Activated CD8-positive, alpha-beta memory T cell treated with anti-CD3 and anti-CD28 coated beads for 4 hours (primary cell): Measurements from ENCODE around the gene HGD.

Source experiments
- DNase-seq, 2 donors: peaks; one replicate each; pipeline ENCODE4 v3.0.0-alpha.2; 2020; ENCODE audit warnings: low read depth in 2 of 2

Gene HGD, protein sequence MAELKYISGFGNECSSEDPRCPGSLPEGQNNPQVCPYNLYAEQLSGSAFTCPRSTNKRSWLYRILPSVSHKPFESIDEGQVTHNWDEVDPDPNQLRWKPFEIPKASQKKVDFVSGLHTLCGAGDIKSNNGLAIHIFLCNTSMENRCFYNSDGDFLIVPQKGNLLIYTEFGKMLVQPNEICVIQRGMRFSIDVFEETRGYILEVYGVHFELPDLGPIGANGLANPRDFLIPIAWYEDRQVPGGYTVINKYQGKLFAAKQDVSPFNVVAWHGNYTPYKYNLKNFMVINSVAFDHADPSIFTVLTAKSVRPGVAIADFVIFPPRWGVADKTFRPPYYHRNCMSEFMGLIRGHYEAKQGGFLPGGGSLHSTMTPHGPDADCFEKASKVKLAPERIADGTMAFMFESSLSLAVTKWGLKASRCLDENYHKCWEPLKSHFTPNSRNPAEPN

DNA sequence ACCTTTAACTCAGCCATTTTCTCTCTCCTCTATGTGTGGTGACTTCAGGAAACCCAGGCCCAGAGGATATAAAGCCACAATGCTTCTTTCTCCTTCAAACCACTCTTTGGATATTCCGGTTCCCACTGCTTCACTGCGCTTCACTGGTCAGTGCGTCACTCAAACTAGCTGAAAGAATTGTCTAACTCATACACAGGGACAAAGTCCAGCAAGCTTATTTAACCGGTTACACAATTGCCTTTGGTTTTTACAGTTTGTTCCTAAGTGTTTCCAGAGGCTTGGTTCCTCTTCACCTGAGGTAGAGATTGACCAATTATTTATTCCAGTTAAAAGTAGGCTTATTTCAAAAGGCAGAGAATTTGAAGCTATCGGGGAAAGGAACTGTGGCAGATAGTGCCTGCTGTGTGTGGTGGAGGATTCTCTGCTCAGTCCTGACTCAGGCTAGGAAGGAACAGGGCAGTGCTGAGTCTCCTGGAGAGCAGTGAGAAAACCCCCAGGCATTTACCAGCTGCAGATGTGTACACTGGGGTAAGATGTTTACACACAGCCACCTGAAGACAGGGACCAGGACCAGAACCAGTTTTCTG lies at the start of gene HGD:
TSS of gene HGD (minus strand) at position 145 of the 587 bp plus-strand sequence. CDS start at position 17, 128 bp downstream.
- no peak for DNase-seq

DNA sequence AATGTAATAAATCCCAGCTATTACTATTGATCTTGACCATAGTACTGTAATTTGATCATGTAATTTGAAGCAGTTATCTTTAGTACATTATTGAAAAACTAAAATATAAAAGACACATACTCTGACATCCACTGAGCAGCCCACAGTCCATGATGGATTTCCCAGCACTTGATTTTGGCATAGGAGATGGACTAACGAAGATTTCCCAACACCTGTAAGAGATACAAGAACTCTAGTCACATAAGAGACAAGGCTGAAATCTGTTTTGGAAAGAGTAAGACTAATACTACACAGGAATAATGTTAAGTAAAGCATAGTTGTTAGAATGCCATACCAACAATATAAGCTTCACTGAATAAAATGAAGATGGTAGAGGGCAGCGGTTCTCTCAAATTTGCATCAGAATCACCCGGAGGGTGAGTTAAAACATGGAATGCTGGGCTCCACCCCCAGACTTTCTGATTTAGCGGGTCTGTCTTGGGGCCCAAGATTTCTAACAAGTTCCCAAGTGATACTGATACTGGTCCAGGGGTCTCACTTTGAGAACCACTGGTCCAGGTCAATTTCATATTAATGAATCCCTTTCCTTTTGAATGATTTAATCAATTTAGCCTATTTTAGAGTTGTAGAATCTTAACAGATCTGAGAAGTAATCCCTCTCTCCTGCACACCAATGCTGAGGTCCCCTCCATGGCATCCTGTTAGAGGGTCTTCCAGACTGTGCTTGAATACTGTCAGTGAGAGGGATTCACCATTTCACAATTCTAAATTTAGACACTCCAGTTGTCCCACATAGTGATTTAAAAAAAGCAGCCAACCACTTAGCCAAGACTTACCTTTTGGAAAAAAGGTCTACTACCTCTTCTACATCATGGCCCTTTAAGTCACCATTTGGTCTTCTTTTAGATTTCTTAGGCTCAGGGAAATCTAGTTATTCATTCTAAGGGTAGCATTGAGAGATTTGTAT lies 48.8 kb upstream of the HGD start:
- DNase-seq, result no peak

DNA sequence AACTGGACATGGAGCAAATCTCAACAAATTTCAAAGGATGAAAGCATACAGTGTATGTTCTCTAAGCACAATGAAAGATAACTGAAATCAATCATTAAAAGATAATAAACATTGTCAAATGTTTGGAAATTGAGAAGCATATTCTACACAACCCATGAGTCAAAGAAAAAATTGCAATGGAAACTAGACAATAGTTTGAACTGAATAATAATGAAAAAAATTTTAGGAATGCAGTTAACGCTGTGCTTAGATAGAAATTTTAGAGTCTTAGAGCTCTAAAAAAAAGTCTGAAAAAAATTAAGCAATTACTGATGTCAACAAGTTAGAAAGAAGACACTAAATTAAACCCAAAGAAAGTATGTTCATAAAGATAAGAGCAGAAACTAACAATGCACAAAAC lies 44.8 kb upstream of the HGD start:
- DNase-seq, result no peak

DNA sequence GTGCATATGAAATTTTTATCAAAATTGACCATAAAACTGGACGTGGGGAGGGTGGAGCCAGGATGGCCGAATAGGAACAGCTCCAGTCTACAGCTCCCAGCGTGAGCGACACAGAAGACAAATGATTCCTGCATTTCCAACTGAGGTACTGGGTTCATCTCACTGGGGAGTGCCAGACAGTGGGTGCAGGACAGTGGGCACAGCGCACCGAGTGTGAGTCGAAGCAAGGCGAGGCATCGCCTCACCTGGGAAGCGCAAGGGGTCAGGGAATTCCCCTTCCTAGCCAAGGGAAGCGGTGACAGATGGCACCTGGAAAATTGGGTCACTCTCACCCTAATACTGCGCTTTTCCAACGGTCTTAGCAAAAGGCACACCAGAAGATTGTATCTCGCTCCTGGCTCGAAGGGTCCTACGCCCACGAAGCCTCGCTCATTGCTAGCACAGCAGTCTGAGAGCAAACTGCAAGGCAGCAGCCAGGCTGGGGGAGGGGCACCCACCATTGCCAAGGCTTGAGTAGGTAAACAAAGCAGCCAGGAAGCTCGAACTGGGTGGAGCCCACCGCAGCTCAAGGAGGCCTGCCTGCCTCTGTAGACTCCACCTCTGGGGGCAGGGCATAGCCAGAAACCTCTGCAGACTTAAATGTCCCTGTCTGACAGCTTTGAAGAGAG lies 37.3 kb upstream of the HGD start:
- peak; percentile 31 to 38 for DNase-seq

DNA sequence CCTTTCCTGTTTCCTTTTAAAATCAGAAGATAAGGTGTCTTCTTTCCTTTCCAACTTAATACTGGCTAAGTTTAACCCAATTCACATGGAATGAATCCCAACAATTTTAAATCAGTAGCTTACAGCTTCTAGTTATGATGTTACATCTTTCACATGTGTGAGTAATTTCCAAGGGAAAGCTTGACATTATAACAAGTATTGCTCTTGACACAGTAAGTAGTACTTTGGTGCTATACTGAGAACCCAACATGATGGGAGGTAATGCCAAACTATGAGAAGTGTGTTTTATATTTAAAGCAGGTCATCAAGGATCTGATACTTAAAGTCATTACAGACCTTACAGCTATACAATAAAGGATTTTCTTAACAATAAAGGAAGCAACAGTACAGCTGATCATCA lies 31.2 kb upstream of the HGD start:
- DNase-seq, result no peak

DNA sequence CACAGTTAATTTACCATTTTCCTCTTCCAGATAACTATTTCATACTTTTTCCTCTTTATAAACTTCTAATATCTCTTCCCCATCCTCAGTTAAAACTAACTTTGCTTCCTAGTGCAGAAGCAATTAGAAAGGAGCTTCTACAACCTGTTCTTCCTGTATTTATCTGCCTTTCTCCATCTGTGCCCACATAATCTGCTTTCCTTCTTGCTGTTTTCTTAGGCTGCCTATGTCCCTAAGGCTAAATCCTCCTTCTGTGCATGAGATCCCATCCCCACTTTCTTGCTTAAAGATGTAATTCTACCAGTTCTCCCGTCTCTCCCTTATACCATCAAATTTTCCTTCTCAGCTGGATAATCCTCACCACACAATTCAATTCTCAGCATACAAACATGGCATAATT lies 28.3 kb upstream of the HGD start:
- DNase-seq, result no peak

DNA sequence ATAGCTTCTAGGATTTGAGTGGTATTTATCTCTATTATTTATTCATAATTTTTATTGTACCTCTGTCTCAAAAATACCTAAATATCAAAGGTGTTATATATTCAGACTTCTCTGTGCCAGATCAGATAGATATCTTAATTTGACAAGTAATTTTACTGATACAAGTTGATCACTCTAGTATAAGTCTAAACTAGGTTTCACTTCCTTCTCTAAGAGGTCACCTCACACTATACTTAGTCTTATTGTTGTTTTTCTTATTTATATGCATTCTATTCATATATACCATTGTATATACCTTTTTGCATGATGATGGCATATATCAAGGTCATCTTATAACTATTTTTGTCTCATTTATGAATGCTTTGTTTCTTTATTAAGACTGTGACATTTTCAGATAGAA lies 26.4 kb upstream of the HGD start:
- no peak for DNase-seq

DNA sequence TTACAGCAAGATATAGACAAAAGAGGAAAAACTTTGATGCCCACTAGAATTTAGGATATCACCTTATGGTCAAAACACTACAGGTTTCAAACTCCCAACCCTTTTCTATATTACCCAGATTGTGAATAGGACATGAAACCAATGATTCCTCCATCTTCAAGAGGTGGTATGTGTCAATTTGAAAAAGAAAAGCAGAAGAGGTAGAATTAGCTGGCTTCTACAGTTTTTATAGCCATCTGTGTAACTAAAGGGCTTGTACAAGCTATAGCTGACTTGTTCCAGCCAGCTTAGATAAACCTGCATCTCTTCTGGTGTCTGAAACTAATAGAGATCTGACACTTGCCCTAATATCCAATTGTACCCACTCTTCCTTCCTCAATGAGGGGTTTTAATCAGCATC lies 24.9 kb upstream of the HGD start:
- no peak for DNase-seq

DNA sequence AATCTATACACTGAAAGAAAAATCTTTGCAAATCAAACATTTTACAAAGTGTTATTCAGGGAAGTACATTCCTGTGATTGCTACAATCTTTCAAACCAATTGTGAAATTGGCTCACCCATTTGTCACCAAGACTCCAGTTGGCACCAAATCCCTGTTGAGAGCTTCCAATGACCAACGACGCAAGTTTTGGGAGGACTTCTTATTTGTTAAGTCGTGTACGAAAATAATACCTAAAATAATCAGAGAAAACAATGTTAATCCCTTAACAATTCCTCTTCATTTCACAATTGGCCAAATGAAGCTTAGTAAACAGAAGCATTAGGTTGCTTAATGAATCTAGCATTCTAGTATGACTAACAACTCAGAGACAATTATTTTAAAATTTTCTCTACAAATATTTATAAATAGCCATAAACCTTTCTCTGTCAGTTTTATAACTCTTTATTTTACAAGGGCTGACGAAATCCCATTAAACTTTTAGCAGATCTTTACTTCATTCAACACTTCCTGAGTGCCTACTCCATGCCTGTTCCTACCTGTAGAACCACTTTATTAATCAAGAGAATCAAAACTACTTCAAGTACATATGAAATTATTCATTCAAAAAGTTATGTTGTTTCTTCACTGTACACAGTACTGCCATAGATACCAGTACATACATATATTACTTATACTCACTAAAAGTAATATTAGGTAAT lies 24.0 kb upstream of the HGD start:
- DNase-seq, result no peak

DNA sequence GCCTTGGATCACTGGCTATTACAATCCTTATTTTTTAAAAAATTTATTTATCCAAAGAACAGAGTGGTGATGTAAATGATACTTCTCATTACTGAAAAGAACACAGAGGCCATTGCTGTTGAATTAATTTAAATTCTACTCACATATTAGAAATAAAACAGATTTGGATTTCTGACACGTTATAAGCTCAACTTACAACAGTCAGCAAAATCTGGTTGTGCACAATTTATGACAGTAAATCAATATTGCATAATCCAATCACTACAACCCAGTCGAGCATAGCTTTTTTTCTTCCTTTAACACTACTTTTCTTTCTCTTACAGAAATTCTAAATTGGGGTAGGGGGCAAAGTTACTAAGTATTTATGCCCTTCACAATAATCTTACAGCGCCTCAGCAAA lies 17.3 kb upstream of the HGD start:
- no peak for DNase-seq

DNA sequence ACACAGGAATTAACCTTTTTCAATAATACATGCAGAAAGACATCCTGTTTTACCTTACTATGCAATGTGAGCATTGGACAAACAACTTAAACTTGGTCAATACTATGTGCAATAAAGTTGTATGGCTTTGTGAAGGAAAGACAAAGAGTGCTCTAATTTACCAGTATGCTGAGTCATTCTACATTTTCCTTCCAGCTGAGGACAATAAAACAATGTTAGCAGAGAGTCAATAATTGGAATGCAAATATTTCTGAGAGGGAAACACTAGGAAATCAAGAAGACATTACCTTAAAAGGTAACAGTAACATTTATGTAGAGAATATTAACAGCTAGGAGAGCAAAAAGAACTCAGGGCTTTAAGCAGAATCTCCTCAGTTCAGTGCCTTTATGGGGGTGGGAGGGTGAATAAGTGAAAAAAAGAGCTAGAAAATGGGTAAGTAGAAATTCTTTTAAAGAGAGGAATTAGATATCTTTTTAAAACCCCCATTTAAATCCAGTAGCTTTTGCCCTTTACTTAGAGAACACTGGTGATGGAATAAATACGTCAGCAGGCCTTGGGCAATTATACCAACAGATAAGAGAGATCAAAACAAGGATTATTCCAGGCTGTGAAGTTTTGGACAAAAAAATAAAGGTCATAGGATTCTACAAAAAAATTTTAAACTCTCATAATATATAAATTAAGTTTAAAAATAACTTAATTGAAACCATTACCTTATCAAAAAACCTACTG lies 11.6 kb upstream of the HGD start:
- DNase-seq, result no peak

DNA sequence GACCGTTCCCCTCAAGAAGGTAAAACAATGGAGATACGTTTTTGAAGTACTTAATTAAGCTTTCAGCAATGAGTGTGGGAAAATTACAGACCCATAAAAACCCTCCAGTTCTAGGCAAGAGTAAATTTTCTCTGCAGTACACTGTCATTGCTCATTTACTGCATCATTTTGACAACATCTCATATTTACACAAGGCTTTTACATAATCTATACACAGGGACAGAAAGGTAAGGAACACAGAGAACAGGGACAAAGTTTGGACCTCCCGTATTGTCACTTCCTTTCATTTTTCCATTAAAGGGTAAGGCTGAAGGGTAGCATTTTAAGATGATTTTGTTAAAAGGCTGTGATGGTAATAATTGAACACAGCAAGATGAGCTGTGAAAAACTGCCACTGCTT lies 7.4 kb upstream of the HGD start:
- no peak for DNase-seq

DNA sequence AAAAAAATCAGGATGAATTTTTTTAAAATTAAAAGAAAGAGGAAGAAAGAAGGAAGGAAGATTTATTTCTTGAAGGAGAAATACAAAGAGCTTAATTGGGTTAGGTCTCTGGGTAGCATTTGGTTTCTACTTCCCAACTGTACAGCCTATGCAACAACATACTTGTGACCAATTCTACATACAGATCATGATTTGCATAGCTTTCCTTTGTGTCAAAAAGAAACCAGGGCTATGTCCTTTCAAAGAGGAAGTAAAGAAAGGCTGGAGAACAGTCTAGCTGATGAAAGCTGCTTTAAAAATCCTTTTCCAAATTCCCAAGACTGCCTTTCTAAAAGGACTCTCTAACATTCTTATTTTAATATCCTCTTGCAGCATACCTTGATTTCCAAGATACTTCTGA lies 6.1 kb upstream of the HGD start:
- no peak for DNase-seq

DNA sequence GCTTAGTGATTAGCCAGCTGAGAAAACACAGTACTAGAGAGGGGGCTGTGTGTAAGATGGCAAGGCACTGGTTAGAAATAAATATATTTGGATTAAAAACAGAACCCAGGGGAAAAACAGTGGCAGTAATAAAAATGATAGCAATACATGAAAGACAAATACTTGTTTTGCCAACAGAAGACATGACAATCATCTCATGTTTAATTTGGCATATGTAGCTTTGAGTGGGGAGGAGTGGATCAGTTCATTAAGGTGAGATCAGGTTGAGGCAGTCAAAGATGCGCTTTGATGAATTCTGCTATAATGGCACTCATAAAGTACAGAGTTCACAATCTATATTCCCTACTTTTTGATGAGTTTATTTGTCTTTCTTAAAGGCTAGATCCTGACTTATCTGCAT lies 3.4 kb upstream of the HGD start:
- DNase-seq, result no peak

DNA sequence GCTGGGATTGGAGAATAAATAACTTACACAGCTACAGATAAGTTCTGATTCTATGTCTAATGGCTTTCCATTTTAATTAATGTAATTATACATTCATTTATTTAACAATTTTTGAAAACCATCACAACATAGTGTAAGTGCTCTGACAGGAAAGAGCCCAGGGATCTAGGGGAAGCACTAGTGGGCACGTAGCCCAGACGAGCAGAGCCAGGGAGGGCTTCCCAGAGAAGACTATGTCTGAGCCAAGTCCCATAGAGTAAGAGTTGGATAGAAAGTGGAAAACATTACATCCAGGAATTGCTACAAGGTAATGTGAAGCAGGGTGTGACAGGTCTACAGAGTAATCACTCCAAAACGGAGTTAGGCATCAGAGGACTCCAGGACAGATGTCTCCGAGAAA lies 2.9 kb upstream of the HGD start:
- no peak for DNase-seq

DNA sequence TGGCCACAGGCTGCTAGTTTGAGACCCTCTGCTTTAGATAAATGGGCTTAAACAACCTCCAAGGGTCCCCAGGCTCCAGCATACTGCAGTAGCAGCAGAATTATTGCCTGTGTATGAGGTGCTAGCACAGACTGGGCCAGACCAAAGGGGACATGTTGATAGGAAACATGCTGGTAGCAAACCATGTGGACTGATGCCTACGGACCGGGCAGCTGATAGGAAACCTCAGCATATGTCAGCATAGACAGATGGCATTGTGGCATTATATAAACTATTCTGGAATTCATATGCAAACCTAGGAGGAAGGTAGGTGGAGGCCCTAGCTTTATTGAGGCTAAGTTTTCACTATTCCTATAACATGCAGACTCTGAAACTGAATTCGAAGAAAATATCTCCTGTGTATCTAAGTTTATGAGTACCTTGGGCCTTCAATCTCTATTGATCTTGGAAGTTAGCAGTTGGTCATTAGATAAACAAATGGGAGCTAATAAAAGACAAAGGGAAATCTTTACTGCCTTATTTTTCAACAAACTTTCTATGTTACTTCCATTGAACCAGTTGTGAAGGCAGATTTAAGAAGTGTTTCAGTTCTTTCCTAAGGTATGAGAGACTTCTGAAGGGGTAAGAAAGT lies 1.7 kb upstream of the HGD start:
- no peak for DNase-seq

DNA sequence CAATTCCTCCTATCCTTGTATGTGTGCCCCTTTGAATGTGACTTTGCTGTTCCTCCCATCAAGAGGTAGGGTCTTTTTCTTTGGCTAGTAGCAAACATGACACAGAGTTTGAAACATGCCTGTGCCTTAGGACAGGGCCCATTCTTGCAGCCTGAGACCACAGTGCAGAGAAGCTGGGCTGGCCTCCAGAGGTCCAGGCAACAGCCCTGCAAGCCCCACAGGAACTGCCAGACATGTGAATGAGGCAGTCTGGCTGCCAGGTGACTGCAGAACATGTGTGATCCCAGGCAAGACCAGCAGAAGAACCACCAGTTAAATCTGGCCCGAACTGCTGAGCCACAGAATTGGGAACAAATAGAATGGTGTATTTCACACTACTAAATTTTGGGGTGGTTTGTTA lies 1.2 kb upstream of the HGD start:
- no peak for DNase-seq

DNA sequence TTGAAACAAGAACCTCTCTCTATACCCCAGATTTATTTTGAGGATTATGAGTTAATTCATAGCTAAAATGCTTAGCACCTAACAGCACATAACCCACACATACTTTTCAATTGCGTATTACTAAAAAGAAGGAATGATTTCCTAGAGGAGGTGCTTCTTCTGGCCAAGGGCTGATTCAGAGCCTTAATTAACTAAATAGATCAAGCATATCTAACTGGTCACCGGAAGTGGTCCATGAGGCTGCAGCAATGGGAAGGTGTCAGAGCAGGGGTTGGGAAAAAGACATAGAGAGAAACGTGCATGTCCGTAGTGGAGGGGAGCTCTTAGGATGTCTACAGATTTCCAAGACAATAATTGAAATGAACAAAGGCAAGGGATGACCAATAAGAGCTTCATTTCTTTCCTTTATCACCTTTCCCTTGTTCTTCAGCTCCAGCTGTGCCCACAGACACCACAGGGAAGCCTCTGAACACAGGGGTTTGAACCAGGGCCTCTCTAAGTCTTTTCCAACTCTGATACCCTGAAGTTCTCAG lies 467 bp downstream of the HGD start:
- DNase-seq, result no peak

DNA sequence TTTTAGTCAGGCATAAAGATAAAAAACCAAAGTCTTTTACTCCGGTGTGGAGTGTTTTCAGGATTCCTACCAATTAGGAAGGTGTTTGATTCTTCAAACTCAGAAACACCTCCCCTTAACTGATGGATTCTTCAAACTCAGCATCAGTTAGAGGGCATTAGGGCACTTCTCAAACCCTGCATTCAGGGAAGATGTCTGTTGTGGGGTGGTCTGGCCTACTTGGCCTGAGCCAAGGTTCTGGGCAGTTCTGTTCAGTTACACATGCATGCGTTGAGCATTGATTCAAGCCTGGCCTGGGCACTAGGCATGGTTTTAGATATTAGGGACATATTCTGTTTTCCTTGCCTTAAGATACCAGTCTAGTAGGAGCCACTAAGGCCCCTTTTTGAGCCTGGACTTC lies 1.0 kb downstream of the HGD start:
- DNase-seq, result no peak
